Natural killer cell (primary cell): ENCODE results near the gene GDA. TPM values are rescaled to one million over a fixed set of nuclear protein-coding genes. Genes with fewer than 3 reads are reported as not detected.

Source experiments
- ATAC-seq, 3 donors: fragments of 150-1000 bp in 2 of 3; fragments of 200-7000 bp in 1 of 3; cut with Tn5 transposase; 1 replicate in 1 of 3; 2 replicates in 2 of 3; pipeline ENCODE4 v1.10.0; 2021; ENCODE audit warnings: mild to moderate bottlenecking in 2 of 3, moderate library complexity in 2 of 3
- DNase-seq, 2 donors: peaks; one replicate each; pipeline versions ENCODE4 v3.0.0 to v3.0.0-alpha.2; 2013 to 2021; ENCODE audit warnings: mixed read lengths in 1 of 2
- H3K27ac ChIP-seq: one replicate; pipeline ENCODE4 v1.5.1; 2013; ENCODE audit warnings: mild to moderate bottlenecking, low read length
- H3K27me3 ChIP-seq: one replicate; pipeline ENCODE4 v1.6.1; 2013; ENCODE audit warnings: low read length; ENCODE audit not compliant: control insufficient read depth, insufficient read depth
- H3K36me3 ChIP-seq: one replicate; pipeline ENCODE4 v1.6.1; 2013; ENCODE audit warnings: low read length; ENCODE audit not compliant: control insufficient read depth, insufficient read depth
- H3K4me1 ChIP-seq: one replicate; pipeline ENCODE4 v1.6.1; 2013; ENCODE audit warnings: low read length; ENCODE audit not compliant: control insufficient read depth, insufficient read depth
- H3K4me3 ChIP-seq: one replicate; pipeline ENCODE4 v1.5.1; 2013; ENCODE audit warnings: low read length
- H3K9me3 ChIP-seq: one replicate; pipeline ENCODE4 v1.6.1; 2013; ENCODE audit warnings: low read length; ENCODE audit not compliant: control insufficient read depth, insufficient read depth
- H3K27ac Mint-ChIP-seq, 2 donors: one replicate each; pipeline ENCODE4 v1.8.0; 2022; ENCODE audit warnings: mild to moderate bottlenecking in 2 of 2, mixed read lengths in 2 of 2, moderate library complexity in 1 of 2
- H3K27me3 Mint-ChIP-seq, 2 donors: one replicate each; pipeline ENCODE4 v1.8.0; 2022; ENCODE audit warnings: low read depth in 2 of 2, mixed read lengths in 2 of 2
- H3K36me3 Mint-ChIP-seq: one replicate; pipeline ENCODE4 v1.8.0; 2022; ENCODE audit warnings: mixed read lengths
- H3K4me1 Mint-ChIP-seq, 2 donors: one replicate each; pipeline ENCODE4 v1.8.0; 2022; ENCODE audit warnings: mixed read lengths in 2 of 2
- H3K4me3 Mint-ChIP-seq: one replicate; pipeline ENCODE4 v1.8.0; 2022; ENCODE audit warnings: mild to moderate bottlenecking, moderate library complexity, mixed read lengths
- H3K9me3 Mint-ChIP-seq, 2 donors: one replicate each; pipeline ENCODE4 v1.8.0; 2022; ENCODE audit warnings: mixed read lengths in 2 of 2
- CTCF ChIP-seq: fragments of 200-600 bp; IDR thresholded peaks from one replicate; pipeline ENCODE4 v1.8.0; 2022; ENCODE audit warnings: antibody characterized with exemption
- WGBS: methylation state at CpG from one replicate; pipeline ENCODE4 v1.1.7; 2013; ENCODE audit warnings: missing lambda C conversion rate; ENCODE audit not compliant: insufficient coverage; 5-methylcytosine and 5-hydroxymethylcytosine counted together
- intact Hi-C: fragments of 100-400 bp; cut with micrococcal nuclease; formaldehyde crosslinking; loops from one replicate; pipeline ENCODE4 v1.14.2; 2022
- total RNA-seq, 4 donors: library from RNA; stranded (reverse); fragments of 120-200 nt in 1 of 4; gene quantifications; one replicate each; pipeline versions ENCODE4 v1.2.3 to v1.2.4, GENCODE V29; 2013 to 2022

Gene GDA
- total RNA-seq: not detected
- 0.02 TPM for total RNA-seq (2013)

GRCh38 chr9:72149231-72149975 lies at the start of gene GDA:
Gene GDA (plus strand): TSS chr9:72149440. CDS start chr9:72149560, 120 bp downstream.
- H3K9me3 ChIP-seq: no peaks in the 10 kb centered on the region
- no peak within 1 kb of the TSS for H3K4me3 ChIP-seq
- no peak for TF ChIP-seq CTCF
- no peaks in the 10 kb centered on the region for H3K4me1 ChIP-seq
- Mint-ChIP-seq H3K36me3 (no peaks in the 10 kb centered on the region), H3K4me1 (no peaks in the 10 kb centered on the region), H3K9me3 (no peaks in the 10 kb centered on the region), H3K4me3 (no peak within 1 kb of the TSS), H3K27ac (no peak within 1 kb of the TSS), H3K27me3 (peaks cover 19 to 28% of the 10 kb centered on the region in 2 donors)
- 6% methylated on average over 70 of the region's 70 CpGs for WGBS
- no peak for ATAC-seq
- intact Hi-C loops: no loop called here
- H3K36me3 ChIP-seq: no peaks in the 10 kb centered on the region
- H3K27me3 ChIP-seq: peaks cover 4% of the 10 kb centered on the region
- no peak within 1 kb of the TSS for H3K27ac ChIP-seq
- DNase-seq: no peak

DNA sequence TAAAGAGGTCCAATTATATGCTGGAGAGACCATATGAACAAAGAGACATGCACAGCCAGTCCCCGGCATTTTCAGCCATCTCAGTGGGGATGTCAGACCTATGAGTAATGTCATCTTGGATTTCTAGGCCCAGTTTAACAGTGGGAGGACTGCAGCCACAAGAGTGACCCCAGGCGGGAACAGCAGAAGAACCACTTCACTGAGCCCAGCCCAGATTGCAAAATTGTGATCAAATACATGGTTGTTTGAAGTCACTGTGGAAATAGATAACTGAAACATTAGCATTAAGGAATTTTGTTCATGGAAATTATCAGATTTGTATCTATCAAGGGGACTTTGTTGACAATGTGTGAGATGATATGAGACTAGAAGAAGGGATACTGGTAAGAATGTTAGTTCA lies 46.7 kb upstream of the GDA start:
- DNase-seq: no peak
- H3K27ac Mint-ChIP-seq: no peak overlapping the region
- Histone ChIP-seq H3K27me3 (no peaks in the 10 kb centered on the region), H3K4me1 (no peaks in the 10 kb centered on the region), H3K9me3 (no peaks in the 10 kb centered on the region), H3K27ac (no peak overlapping the region), H3K36me3 (no peaks in the 10 kb centered on the region), H3K4me3 (no peak overlapping the region)
- TF ChIP-seq CTCF: no peak
- 93% methylated on average over 2 of the region's 2 CpGs for WGBS
- H3K36me3 Mint-ChIP-seq: no peaks in the 10 kb centered on the region
- intact Hi-C loops: no loop called here
- no peak for ATAC-seq
- H3K27me3 Mint-ChIP-seq: peaks cover 0 to under 1% of the 10 kb centered on the region in 2 donors
- H3K4me1 Mint-ChIP-seq: no peaks in the 10 kb centered on the region
- no peak overlapping the region for H3K4me3 Mint-ChIP-seq
- H3K9me3 Mint-ChIP-seq: peaks cover 0 to under 1% of the 10 kb centered on the region in 2 donors

GRCh38 chr9:72113056-72113455 lies 36.2 kb upstream of the GDA start:
- H3K27ac Mint-ChIP-seq: no peak overlapping the region
- H3K9me3 Mint-ChIP-seq: no peaks in the 10 kb centered on the region
- H3K9me3 ChIP-seq: no peaks in the 10 kb centered on the region
- H3K36me3 Mint-ChIP-seq: no peaks in the 10 kb centered on the region
- TF ChIP-seq CTCF: no peak
- H3K27me3 Mint-ChIP-seq: peaks cover 0 to 3% of the 10 kb centered on the region in 2 donors
- H3K36me3 ChIP-seq: no peaks in the 10 kb centered on the region
- H3K4me1 ChIP-seq: no peaks in the 10 kb centered on the region
- 97% methylated on average over 2 of the region's 2 CpGs for WGBS
- ATAC-seq (no peak), DNase-seq (no peak)
- H3K4me3 ChIP-seq: no peak overlapping the region
- H3K4me3 Mint-ChIP-seq: no peak overlapping the region
- no peaks in the 10 kb centered on the region for H3K4me1 Mint-ChIP-seq
- H3K27ac ChIP-seq: no peak overlapping the region
- no peaks in the 10 kb centered on the region for H3K27me3 ChIP-seq
- intact Hi-C loops: no loop called here

- WGBS: 94% methylated on average over 1 of the region's 2 CpGs
- H3K9me3 Mint-ChIP-seq: no peaks in the 10 kb centered on the region
- no peaks in the 10 kb centered on the region for H3K27me3 ChIP-seq
- no peaks in the 10 kb centered on the region for H3K36me3 ChIP-seq
- H3K4me3 Mint-ChIP-seq: no peak overlapping the region
- no peak overlapping the region for H3K27ac ChIP-seq
- no peak overlapping the region for H3K27ac Mint-ChIP-seq
- no peaks in the 10 kb centered on the region for H3K9me3 ChIP-seq
- ATAC-seq (no peak), DNase-seq (no peak)
- peaks cover 0 to 6% of the 10 kb centered on the region in 2 donors for H3K27me3 Mint-ChIP-seq
- H3K4me1 Mint-ChIP-seq: no peaks in the 10 kb centered on the region
- TF ChIP-seq CTCF: no peak
- H3K36me3 Mint-ChIP-seq: no peaks in the 10 kb centered on the region
- H3K4me3 ChIP-seq: no peak overlapping the region
- no peaks in the 10 kb centered on the region for H3K4me1 ChIP-seq
- intact Hi-C loops: no loop called here
These were observed 29.4 kb upstream of the GDA start for GRCh38 chr9:72119853-72120252.
